Stimulated activated CD8-positive, alpha-beta memory T cell treated with anti-CD3 and anti-CD28 coated beads, Interleukin-12 subunit alpha, Interleukin-12 subunit beta, amount 100 ng/mL, for 4 hours (primary cell): ENCODE measurements around the gene KLF17.

Source experiments
- DNase-seq: peaks from one replicate; pipeline ENCODE4 v3.0.0-alpha.2; 2020; ENCODE audit warnings: low read depth

KLF17 gene

GRCh38 chr1:44118682-44119081 lies at the start of gene KLF17:
Gene KLF17 (plus strand): TSS chr1:44118821. CDS start chr1:44118908, 87 bp downstream.
- no peak for DNase-seq

GRCh38 chr1:44071461-44071860 lies 47.2 kb upstream of the KLF17 start:
- DNase-seq: no peak

DNA sequence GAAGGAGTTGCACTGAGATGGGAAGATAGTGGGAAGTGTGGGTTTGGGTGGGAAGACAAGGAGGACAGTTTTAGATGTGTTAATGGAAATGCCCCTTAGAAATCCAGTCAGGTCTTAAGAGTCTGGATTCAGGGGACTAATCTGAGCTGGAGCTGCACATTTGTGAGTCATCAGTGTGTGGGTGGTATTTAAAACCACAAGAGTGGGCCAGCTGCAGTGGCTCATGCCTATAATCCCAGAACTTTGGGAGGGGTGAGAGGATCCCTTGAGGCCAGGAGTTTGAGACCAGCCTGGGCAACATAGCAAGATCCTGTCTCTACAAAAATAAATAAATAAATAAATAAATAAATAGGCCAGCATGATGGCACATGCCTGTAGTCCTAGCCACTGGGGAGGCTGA lies 46.4 kb upstream of the KLF17 start:
- no peak for DNase-seq

- DNase-seq: no peak
These were observed 45.8 kb upstream of the KLF17 start for GRCh38 chr1:44072821-44073220.

- DNase-seq: no peak
These were observed 45.1 kb upstream of the KLF17 start for GRCh38 chr1:44073528-44073927.

- no peak for DNase-seq
These were observed 44.2 kb upstream of the KLF17 start for GRCh38 chr1:44074415-44074814.

DNA sequence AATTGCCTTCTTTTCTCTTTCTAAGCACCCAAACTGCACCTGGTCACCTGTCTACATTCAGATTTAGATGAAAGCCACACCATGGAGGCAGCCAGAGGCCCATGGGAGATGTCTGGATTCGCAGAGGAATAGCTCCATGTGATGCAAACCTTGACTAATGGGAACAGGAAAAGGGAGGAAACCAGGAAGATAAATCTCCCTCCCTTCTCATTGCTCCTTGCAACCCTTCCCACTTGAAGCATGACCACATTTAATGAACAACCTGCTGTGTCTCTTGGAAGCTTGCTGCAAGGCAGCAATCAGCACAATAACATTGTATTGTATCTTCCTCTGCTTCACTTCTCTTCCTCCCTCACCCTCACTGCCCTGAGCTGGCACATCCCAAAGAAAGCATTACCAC lies 42.6 kb upstream of the KLF17 start:
- no peak for DNase-seq

DNA sequence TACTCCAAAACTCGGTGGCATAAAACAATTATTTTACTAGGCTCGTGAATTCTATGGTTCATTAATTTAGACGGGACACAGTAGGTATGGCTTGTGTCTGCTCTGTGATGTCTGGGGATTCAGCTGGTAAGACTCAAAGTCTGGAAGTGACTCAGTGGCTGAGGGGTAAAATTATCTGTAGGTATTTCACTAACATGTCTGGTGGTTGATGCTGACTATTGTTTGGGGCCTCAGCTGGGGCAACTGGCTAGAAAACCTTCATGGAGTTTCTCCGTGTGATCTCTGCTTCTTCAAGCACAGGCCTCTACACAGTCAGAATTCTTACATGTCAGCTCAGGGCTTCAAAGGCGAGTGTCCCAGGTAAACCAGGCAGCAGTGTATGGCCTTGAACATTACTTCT lies 41.2 kb upstream of the KLF17 start:
- no peak for DNase-seq

- no peak for DNase-seq
These were observed 40.5 kb upstream of the KLF17 start for GRCh38 chr1:44078104-44078503.

- DNase-seq: no peak
These were observed 39.1 kb upstream of the KLF17 start for GRCh38 chr1:44079566-44079965.

DNA sequence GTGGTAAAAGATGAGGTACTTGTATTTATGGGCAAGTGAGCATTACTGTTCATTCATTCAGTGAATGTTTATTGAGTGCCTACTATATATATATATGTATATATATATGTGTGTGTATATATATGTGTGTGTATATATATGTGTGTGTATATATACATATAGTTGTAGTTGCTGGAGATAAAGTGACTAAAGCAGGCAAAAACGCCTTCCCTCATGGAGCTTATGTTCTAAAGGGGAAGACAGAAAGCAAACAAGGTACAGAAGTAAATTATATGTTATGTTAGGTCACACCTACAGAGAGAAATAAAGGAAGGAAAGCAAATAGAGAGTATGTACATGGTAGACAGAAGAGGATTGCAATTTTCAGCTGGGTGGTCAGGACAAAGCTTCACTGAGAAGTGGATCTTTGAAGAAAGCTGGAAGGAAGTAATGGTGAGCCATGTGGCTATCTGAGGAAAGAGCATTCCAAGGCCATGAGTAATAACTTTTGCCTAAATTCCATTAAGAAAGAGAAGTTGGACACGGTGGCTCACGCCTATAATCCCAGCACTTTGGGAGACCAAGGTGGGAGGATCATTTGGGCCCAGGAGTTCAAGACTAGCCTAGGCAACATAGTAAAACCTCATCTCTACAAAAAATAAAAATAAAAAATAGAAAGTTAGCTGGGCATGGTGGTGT lies 33.5 kb upstream of the KLF17 start:
- no peak for DNase-seq

DNA sequence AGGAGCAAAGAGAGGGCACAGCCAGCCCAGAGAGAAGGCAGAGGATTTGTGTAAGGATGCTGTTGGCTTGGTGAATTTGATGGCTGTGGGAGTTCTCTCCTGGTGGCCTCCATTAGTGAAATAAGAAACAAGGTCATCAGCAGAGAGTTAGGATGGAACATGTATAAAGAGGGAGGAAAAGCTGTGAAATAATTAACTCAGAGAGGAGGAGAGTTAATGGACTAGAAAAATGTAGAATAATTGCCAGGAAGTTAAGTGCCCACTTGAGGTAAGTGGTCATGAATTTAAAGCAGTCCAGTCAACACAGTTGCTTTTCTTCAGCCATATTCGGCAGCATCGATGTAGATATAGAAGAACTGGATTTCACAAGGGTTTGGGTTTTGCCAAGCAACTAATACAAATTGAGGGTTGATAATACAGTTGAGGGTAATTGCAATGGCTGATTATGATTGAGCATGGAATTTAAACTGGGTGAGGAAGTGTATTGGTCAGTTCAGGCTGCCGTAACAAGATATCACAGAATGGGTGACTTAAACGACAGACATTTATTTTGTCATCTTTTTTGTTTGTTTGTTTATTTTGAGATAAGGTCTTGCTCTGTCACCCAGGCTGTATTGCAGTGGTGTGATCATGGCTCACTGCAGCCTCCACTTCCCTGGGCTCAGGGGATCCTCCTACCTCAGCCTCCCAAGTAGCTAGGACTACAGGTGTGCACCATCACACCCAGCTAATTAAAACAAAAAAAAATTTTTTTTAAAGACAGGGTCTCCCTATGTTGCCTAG lies 31.7 kb upstream of the KLF17 start:
- no peak for DNase-seq

DNA sequence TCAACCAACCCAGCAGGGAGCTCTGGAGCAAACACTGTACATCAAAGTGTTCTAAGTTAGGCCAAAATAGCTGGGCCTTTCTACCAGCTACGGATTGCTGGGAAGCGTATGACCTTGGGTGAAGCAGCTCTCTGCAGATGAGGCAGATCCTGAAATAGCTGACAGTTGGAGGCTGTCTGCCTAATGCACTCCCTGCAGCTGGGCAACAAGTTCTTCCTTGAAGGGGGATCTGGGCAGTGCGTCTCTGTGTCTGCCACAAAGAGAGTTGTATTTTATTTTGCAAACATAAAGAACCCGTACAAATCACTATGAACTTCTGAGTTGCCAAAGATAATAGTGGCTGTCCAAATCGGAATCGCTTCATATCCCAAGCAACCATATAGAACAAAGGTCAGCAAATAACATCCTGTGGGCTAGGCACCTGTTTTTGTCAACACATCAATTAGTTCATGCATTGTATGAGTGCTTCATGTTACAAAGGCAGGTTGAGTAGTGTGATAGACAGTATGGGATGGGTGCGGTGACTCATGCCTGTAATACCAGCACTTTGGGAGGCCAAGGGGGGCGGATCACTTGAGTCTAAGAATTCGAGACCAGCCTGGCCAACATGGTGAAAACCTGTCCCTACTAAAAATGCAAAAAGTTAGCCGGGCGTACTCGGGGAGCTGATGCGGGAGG lies 29.1 kb upstream of the KLF17 start:
- DNase-seq: no peak

GRCh38 chr1:44090429-44091252 lies 28.0 kb upstream of the KLF17 start:
- DNase-seq: no peak

DNA sequence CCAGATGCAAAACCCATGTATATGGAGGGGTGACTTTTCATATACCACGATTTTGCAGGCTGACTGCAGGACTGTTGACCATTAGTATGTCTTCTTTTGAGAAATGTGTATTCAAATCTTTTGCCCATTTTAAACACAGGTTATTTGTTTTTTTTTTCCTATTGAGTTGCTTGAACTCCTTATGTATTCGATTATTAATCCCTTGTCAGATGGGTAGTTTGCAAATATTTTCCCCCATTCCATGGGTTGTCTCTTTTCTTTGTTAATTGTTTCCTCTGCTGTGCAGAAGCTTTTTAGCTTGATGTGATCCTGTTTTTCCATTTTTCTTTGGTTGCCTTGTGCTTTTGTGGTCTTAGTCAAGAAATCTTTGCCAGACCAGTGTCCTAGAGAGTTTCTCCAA lies 24.6 kb upstream of the KLF17 start:
- no peak for DNase-seq

DNA sequence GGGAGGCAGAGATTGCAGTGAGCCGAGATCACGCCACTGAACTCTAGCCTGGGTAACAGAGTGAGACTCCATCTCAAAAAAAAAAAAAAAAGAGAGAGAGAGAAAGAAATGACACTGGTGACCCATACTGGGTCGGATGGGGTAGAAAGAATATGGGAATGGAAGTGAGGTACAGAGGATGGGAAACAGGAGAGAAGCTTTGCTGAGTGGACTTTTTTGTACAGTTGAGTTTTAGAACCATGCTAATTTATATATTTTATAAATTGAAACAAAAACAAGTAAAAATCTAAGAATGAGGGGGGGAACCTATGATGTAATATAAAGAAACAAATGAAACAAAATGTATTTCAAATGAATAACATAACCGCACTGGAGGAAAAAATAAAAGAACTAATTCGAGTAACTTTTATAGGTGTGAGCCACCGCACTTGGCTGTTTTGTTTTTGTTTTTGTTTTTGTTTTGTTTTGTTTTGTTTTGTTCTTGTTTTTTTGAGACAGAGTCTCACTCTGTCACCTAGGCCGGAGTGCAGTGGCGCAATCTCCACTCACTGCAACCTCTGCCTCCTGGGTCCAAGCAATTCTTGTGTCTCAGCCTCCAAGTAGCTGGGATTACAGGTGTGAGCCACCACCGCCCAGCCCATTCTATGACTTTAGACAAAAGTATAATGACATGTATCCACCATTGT lies 18.3 kb upstream of the KLF17 start:
- no peak for DNase-seq

DNA sequence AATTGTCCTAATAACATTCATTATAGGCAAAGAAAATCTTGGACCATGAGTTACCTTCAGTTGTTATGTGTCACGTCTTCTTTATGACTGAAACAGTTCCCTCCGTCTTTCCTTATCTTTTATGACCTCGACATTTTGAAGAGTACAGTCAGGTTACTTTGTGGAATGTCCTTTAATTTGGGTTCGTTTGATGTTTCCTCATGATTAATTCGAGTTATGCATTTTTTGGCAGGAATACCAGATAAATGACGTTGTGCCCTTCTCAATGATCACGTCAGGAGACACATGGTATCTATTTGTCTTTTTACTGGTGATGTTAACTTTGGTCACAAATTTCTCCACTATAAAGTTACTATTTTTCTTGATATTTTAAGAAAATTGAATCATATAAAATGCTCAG lies 17.3 kb upstream of the KLF17 start:
- DNase-seq: no peak

DNA sequence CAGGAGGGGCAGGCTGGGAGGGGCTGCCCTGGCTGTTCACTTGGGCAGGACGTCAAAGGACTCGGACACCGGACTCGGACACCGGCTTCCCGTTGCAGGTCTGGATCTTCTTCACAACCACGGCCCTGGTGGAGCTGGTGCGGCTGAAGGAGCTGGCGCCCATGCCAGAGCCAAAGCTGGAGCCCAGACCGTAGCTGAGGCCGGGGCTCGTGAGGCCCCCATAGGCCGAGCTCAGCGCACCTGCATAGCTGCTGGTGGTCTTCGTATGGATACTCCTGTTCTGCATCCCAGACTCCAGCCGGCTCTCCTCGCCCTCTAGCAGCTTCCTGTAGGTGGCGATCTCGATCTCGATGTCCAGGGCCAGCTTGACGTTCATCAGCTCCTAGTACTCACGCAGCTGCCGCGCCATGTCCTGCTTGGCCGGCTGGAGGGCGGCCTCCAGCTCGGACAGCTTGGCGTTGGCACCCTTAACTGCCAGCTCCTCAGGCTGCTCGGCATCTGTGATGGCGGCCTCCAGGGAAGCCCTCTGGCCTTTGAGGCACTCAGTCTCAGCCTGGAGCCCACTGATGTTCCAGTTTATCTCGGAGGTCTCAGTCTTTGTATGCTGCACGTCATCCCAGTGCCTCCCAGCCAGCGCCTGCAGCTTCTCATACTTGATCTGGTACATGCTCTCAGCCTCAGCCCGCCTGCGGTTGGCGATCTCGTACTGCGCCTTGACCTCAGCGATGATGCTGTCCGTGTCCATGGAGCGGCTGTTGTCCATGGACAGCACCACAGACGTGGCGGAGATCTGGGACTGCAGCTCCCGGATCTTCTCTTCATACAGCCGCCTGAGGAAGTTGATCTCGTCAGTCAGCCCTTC lies 15.1 kb upstream of the KLF17 start:
- DNase-seq: no peak

- DNase-seq: no peak
These were observed 12.8 kb upstream of the KLF17 start for GRCh38 chr1:44105810-44106209.

GRCh38 chr1:44108241-44108640 lies 10.4 kb upstream of the KLF17 start:
- DNase-seq: no peak

DNA sequence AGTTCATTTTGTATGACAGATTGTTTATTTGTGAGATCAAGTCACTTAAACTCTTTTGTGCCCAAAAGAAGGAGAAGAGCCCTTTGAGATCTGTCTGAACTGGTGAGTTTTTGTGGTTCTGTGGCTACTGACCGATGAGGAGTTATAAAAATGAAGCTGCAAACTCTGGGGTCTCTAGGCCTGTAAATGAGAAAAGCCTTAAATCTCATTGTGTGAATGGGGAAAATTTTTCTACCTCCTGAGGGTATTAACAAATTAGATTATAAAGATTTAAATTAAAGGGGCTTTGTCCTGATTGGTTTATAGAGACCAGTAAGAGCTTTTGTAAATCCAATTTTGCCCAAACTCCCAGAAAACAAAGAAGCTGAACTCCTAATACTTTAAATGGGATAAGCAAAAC lies 9.7 kb upstream of the KLF17 start:
- DNase-seq: no peak
